GM19468 (cell line): ENCODE data around the gene SEC11A.
"Not testable (repeated sequence)": the region's sequence is repeated elsewhere in the genome, so short reads cannot be mapped to it uniquely, and the experiment has no call there.

Experiments
- ATAC-seq: cut with Tn5 transposase; IDR thresholded peaks from one replicate; pipeline ENCODE4 v1.9.1; 2021; ENCODE audit warnings: mild to moderate bottlenecking, moderate library complexity, moderate number of reproducible peaks; ENCODE audit not compliant: unreplicated experiment; ENCODE audit errors: extremely low read depth

Gene SEC11A

DNA sequence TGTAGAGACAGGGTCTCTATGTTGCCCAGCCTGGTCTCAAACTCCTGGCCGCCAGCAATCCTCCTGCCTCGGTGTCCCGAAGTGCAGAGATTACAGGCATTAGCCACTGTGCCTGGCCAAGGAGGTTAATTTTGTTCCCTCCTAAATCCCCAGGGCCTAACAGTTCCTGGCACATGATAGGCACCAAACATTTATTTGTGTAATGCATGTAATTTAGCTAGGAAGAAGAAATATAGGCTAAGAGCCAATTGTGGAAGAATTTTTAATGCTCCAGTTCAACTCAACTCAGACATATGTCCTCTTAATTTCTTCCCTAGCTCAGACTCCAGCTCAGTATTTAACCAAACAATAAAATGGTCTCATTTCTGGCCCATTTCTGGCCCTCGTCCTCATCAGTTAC lies 24.8 kb upstream of the SEC11A start:
- ATAC-seq = no peak

DNA sequence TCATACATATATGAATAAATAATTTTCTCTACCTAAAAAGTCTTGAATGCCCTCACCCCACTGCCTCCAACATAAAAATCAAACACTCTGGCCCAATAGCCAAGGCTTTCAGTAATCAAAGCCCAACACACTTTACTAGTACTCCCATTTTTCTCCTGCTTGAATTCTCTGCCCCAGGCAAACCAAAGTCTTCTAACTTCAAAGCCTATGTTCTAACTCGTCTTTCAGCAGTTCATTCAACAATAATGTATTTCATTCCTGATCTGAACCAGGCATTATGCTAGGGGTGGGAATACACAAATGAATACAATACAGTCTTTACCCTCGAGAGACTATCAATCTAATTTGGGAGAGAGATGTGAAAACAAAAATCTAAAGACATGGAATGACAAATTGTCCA lies 21.1 kb upstream of the SEC11A start:
- no peak for ATAC-seq

GRCh38 chr15:84736375-84736774 lies 20.4 kb upstream of the SEC11A start:
- no peak for ATAC-seq

DNA sequence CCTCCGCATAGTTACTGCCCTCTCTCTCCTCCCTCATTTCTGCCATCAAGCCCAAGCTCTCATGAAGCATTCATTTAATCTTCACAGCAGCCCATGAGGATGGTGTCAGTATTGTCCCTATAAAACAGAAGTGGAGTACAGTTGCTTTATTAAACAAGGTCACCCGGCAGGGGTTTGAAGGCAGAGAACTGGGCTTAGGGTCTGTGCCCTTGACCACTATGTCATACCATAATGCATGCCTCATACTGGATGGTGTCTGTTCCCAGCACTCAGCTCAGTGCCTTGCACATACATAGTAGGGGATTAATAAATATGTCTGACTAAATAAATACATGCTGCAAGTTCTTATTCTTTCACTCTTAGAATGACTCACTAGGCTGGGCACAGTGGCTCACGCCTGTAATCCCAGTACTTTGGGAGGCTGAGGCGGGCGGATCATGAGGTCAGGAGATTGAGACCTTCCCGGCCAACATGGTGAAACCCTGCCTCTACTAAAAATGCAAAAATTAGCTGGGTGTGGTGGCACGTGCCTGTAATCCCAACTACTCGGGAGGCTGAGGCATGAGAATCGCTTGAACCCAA lies 19.6 kb upstream of the SEC11A start:
- ATAC-seq = not testable (repeated sequence)

DNA sequence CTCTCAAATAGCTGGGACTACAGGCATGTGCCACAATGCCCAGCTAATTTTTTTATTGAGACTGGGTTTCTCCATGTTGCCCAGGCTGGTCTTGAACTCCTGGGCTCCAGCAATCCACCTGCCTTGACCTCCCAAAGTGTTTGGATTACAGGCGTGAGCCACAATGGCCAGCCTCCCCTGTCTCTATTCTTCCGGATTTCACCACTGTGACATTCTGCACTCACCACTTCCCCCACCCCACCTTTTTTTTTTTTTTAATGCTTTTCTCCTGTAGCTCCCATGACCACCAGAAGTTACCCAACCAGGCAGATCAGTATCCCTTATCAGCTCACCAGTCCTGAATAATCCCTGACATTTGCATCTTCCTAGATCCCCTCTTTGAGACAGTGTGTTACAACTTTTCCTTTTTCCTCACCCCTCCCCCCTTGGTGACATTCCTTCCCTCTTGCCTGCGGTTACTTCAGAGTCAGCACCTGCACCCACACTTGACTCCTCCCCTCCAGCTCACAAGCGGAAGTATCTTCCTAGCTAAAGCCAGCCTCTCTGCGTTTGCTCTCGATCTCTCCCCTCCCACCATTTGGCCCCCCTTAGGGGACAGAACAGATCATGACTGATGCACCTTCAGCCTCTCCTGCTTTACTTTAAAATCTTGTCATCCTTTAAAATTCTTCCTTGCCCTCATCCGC lies 19.0 kb upstream of the SEC11A start:
- peak; percentile 64 for ATAC-seq

GRCh38 chr15:84731774-84732173 lies 15.8 kb upstream of the SEC11A start:
- no peak for ATAC-seq

DNA sequence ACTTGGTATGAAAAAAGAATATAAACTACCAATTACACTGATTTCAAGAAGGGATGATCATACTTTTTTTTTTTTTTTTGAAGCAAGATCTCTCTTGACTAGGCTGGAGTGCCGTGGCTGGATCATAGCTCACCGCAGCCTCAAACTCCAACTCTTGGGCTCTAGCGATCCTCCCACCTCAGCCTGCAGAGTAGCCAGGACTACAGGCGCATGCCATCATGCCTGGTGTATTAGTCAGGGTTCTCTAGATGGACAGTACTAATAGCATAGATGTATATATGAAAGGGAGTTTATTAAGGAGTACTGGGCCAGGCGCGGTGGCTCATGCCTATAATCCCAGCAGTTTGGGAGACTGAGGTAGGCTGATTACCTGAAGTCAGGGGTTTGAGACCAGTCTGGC lies 11.5 kb upstream of the SEC11A start:
- ATAC-seq = no peak

DNA sequence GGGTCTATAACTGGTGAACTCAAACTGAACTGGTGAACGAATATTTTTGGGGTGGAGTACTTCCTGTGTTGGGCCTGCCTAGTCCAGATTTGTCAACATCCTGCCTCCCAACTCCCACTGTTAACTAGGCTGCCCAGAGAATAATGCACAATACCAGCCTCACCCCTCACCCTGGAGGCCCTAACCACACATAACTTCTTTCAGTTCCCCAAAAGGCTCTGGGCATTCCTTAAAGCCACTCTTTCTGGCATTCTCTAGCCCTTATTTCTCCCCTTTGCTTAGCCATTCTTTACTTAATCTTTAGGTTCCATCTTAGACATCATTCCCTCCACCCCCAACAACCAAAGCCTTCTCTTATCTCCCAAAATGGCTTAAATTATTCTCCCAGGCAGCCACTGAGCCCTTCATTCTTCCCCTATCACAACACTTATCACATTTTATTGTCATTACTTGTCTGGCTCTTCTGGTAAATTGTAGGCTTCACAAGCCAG lies 9.1 kb upstream of the SEC11A start:
- ATAC-seq = peak; percentile 59

DNA sequence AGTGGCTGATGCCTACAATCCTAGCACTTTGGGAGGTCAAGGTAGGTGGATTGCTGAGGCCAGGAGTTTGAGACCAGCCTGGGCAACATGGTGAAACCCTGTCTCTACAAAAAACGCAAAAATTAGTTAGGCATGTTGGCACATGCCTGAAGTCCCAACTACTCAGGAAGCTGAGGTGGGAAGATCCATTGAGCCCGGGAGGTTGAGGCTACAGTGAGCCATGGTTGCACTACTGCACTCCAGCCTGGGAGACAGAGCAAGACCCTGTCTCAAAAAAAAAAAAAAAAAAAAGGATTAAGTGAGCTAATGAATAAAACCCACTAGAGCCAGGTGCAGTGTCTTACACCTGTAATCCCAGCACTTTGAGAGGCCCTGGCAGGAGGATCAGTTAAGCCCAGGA lies 6.7 kb upstream of the SEC11A start:
- no peak for ATAC-seq

GRCh38 chr15:84721371-84721770 lies 5.4 kb upstream of the SEC11A start:
- no peak for ATAC-seq

GRCh38 chr15:84715441-84716035 lies 401 bp downstream of the SEC11A start:
- ATAC-seq = no peak

- no peak for ATAC-seq
These were observed 1.1 kb downstream of the SEC11A start for GRCh38 chr15:84714821-84715220.

DNA sequence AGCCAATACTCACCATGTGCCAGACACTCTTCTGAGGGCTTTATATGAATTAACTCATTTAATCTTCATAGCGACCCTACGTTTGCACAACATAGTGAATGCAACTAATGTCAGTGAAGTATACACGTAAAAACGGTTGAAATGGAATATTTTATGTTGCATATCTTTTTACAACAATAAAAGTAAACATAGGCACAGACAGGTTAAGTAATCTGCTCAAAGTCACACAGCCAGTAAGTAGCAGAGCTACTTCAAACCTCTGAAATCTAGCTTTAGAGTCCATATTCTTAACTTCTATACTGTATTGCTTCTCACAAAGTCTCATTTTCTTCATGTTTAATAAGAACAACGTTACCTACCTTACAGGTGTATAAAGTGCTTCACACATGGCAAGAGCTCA lies 1.6 kb downstream of the SEC11A start:
- no peak for ATAC-seq

DNA sequence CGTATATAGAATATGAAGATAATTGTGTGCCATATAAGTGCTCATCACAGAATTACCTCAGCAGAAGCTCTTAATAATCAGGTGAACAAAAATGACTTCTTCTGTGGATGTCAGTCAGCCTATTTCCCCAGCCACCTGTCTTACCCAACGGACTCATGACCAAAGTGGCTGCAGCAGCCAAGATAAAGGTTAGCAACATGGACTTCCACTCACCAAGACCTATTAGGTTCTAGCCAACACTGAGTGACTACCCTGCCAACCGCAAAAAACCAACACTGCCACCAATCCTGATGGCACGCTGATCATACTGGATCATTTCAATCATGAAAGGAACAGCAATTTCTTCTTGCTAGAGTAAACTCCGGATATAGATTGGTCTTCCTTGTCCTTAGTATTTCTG lies 12.1 kb downstream of the SEC11A start:
- ATAC-seq = no peak

DNA sequence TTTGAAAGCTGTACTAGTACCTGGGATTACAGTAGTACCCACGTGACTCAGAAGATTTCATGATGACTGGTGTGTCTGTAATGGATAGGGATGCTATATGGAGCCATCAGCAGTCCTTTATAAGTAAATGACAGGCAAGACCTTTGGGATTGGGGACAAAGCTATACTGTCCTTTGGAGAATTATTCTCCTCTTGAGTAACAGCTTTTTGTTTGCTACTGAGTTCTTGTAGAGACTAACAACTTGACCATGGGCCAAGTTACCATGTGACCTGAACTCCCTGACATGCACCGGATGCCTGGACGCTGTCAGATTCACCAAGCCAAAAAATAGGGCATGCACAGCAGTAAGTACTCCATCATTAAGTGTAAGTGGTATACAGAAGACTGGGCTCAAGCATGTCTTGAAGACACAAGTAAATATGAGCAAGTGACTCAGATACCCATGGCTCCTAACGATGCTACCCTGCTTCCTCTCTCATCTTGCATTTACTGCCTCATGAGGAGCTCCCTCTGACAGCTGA lies 12.9 kb downstream of the SEC11A start:
- no peak for ATAC-seq

DNA sequence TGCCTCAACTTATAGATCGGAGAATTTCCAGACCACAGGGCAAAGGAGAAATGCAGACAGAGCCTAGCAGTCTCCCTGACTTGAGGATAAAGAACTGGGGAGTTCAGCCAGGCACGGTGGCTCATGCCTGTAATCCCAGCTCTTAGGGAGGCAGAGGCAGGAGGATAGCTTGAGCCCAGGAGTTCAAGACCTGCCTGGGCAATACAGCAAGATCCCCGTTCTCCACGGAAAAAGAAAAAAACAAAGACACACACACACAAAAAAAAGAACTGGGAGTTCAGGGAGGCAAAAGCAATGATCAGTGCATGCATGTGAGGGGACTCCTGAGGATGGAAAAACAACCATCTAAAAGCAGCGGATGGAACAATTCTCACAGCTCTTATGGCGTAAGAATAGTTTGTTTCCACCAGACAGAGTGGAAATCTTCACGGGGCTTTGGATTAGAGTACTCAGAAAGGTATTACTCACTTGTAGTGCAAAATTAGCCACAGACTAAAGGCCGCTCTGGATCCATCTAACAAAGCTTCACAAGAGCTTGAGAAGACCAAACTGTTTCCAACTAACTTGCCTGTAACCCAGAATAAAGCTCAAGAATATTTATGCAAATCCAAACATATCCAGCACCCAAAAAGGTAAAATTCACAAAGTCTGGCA lies 16.3 kb downstream of the SEC11A start:
- no peak for ATAC-seq

- no peak for ATAC-seq
These were observed 18.5 kb downstream of the SEC11A start for GRCh38 chr15:84697236-84697990.

DNA sequence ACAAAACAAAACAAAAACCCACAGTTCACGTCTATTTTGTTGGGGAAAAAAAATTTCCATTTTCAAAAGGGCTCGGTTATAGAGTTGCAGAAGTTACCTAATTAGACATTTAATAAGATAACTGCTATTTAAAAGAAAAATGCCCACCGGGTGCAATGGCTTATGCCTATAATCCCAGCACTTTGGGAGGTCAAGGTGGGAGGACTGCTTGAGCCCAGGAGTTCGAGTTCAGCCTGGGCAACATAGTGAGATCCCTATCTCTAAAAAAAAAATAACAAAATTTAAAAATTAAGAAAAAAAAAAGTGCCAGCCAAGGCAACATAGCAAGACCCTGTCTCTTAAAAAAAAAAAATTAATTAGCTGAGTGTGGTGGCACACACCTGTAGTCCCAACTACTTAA lies 19.2 kb downstream of the SEC11A start:
- ATAC-seq = no peak

- no peak for ATAC-seq
These were observed 25.6 kb downstream of the SEC11A start for GRCh38 chr15:84690342-84690741.

GRCh38 chr15:84689858-84690257 lies 26.1 kb downstream of the SEC11A start:
- no peak for ATAC-seq
